K562 (cell line): ENCODE results near the gene CUL5.

ENCODE experiments used
- ETV5 ChIP-seq: sonication (generic); formaldehyde crosslinking; IDR thresholded peaks from 2 replicates; pipeline ENCODE4 v1.4.0; 2020; ENCODE audit warnings: low read depth, mild to moderate bottlenecking, missing genetic modification reagents
- FOXP1 ChIP-seq: sonication (generic); formaldehyde crosslinking; IDR thresholded peaks from 2 replicates; pipeline ENCODE4 v1.8.0; 2022; ENCODE audit warnings: mild to moderate bottlenecking, missing genetic modification reagents
- GATA2 ChIP-seq: sonication (generic); formaldehyde crosslinking; IDR thresholded peaks from 2 replicates; pipeline ENCODE4 v1.4.0; 2020; ENCODE audit warnings: mild to moderate bottlenecking, missing genetic modification reagents
- PHF20 ChIP-seq: fragments of 450-650 bp; IDR thresholded peaks from 2 replicates; pipeline ENCODE4 v1.6.1; 2018; ENCODE audit not compliant: partially characterized antibody
- POLR2A ChIP-seq: fragments of 450-650 bp; conservative IDR thresholded peaks from 2 replicates; pipeline ENCODE4 v1.6.1; 2016
- ZNF830 ChIP-seq: fragments of 250-450 bp; sonication (Bioruptor Pico); IDR thresholded peaks from 2 replicates; pipeline ENCODE4 v1.5.0; 2021; ENCODE audit warnings: mild to moderate bottlenecking
- TF ChIP-seq, protein P1 (sequence below), 3 experiments: IDR thresholded peaks in 2 of 3; conservative IDR thresholded peaks in 1 of 3; 2 replicates each; pipeline ENCODE4 v1.5.1; 2011 to 2012; ENCODE audit warnings: low read length in 3 of 3, mild to moderate bottlenecking in 3 of 3, control low read depth in 2 of 3, improper control_type of control experiment in 1 of 3, inconsistent platforms in 1 of 3, low read depth in 1 of 3, mixed read lengths in 1 of 3, moderate library complexity in 1 of 3; ENCODE audit not compliant: insufficient read depth in 2 of 3

GRCh38 chr11:108037211-108037610 lies 28.5 kb downstream of the CUL5 start:
- TF ChIP-seq FOXP1 (no peak), ZNF830 (CRISPR knock-in tag) (no peak), ETV5 (CRISPR knock-in tag) (no peak), PHF20 (no peak), GATA2 (CRISPR knock-in tag) (no peak), POLR2A (no peak)
- TF ChIP-seq, protein P1, sequence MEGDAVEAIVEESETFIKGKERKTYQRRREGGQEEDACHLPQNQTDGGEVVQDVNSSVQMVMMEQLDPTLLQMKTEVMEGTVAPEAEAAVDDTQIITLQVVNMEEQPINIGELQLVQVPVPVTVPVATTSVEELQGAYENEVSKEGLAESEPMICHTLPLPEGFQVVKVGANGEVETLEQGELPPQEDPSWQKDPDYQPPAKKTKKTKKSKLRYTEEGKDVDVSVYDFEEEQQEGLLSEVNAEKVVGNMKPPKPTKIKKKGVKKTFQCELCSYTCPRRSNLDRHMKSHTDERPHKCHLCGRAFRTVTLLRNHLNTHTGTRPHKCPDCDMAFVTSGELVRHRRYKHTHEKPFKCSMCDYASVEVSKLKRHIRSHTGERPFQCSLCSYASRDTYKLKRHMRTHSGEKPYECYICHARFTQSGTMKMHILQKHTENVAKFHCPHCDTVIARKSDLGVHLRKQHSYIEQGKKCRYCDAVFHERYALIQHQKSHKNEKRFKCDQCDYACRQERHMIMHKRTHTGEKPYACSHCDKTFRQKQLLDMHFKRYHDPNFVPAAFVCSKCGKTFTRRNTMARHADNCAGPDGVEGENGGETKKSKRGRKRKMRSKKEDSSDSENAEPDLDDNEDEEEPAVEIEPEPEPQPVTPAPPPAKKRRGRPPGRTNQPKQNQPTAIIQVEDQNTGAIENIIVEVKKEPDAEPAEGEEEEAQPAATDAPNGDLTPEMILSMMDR (IDR thresholded peaks at IDR 0.05 in 2 of 3, conservative IDR thresholded peaks at IDR 0.05 in 1 of 3; ENCODE audit: insufficient read depth in 2 of 3, low read depth in 1 of 3, low read length in 3 of 3): no peak
